OCI-LY3 (cell line): ENCODE data around the gene WDR18.

ENCODE experiments used
- H2AFZ ChIP-seq: fragments of 200-600, 300-600 bp; shearing (Covaris generic); 2 replicates; pipeline ENCODE4 v1.6.0; 2014; ENCODE audit warnings: antibody characterized with exemption, low read depth, low read length
- H3K27ac ChIP-seq: fragments of 200-600, 300-600 bp; sonication (generic); 2 replicates; pipeline ENCODE4 v1.5.1; 2014; ENCODE audit warnings: mild to moderate bottlenecking, low read length, moderate library complexity, mixed read lengths
- H3K27me3 ChIP-seq: fragments of 200-600, 300-600 bp; sonication (generic); 2 replicates; pipeline ENCODE4 v1.6.1; 2014; ENCODE audit warnings: low read depth, low read length, mixed read lengths
- H3K36me3 ChIP-seq: fragments of 200-600, 300-600 bp; sonication (generic); replicated peaks from 2 replicates; pipeline ENCODE3; 2014; ENCODE audit warnings: low read depth, low read length, mixed read lengths
- H3K4me1 ChIP-seq: fragments of 300-600, 200-600 bp; sonication (generic); 2 replicates; pipeline ENCODE4 v1.6.1; 2014; ENCODE audit warnings: low read length, mixed read lengths
- H3K4me2 ChIP-seq: fragments of 200-600, 300-600 bp; sonication (generic); 2 replicates; pipeline ENCODE4 v1.6.1; 2014; ENCODE audit warnings: low read length, mixed read lengths
- H3K4me3 ChIP-seq: fragments of 300-600, 200-600 bp; sonication (generic); 2 replicates; pipeline ENCODE4 v1.5.1; 2014; ENCODE audit warnings: antibody characterized with exemption, mild to moderate bottlenecking, low read length, moderate library complexity
- H3K79me2 ChIP-seq: fragments of 300-600, 200-600 bp; shearing (Covaris generic); 2 replicates; pipeline ENCODE4 v1.6.1; 2014; ENCODE audit warnings: mild to moderate bottlenecking, low read length, mixed read lengths
- H3K9ac ChIP-seq: fragments of 300-600, 200-600 bp; shearing (Covaris generic); 2 replicates; pipeline ENCODE4 v1.6.0; 2014; ENCODE audit warnings: mild to moderate bottlenecking, low read length, moderate library complexity
- H3K9me3 ChIP-seq: fragments of 200-600, 300-600 bp; shearing (Covaris generic); 2 replicates; pipeline ENCODE4 v1.6.1; 2014; ENCODE audit warnings: low read length, mixed read lengths; ENCODE audit not compliant: insufficient read depth
- H4K20me1 ChIP-seq: fragments of 200-600, 300-600 bp; sonication (generic); 2 replicates; pipeline ENCODE4 v1.6.1; 2016; ENCODE audit warnings: low read length, mixed read lengths; ENCODE audit not compliant: insufficient read depth
- EZH2phosphoT487 ChIP-seq: fragments of 200-600 bp; shearing (Covaris generic); IDR thresholded peaks from 2 replicates; pipeline ENCODE4 v1.6.1; 2018; ENCODE audit warnings: antibody characterized with exemption, mixed run types, low read depth
- TF ChIP-seq, protein P1 (sequence below): fragments of 200-600, 300-600 bp; sonication (generic); IDR thresholded peaks from 2 replicates; pipeline ENCODE4 v1.5.1; 2014; ENCODE audit warnings: antibody characterized with exemption, low read length, low read depth

The WDR18 gene

DNA sequence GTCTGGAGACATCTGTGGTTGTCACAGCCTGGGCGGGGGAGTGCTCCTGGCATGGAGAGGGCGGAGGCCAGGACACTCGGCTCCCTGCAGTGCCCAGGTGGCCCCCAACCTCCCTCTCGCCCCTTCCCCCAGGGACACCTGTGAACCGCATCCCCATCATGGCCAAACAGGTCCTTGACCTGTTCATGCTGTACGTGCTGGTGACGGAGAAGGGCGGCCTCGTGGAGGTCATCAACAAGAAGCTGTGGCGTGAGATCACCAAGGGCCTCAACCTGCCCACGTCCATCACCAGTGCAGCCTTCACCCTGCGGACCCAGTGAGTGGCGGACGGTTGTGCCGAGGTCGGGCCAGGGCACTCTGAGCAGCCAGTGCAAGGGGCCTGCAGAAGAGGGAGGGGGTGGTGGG lies 20.0 kb upstream of the WDR18 start:
- Histone ChIP-seq H3K4me1 (no peaks in the 10 kb centered on the region), H3K36me3 (peaks cover 75% of the 10 kb centered on the region), H3K4me2 (no peak overlapping the region), H3K27ac (no peak overlapping the region), H3K9ac (no peak overlapping the region), H3K79me2 (peaks cover 8% of the 10 kb centered on the region; the same call in 1 of the 2 replicates), H3K27me3 (no peaks in the 10 kb centered on the region), H2AFZ (no peak overlapping the region), H3K4me3 (no peak overlapping the region), H4K20me1 (peaks cover 11% of the 10 kb centered on the region; the same call in 1 of the 2 replicates), H3K9me3 (no peaks in the 10 kb centered on the region)
- TF ChIP-seq EZH2phosphoT487, result no peak
- TF ChIP-seq, protein P1, sequence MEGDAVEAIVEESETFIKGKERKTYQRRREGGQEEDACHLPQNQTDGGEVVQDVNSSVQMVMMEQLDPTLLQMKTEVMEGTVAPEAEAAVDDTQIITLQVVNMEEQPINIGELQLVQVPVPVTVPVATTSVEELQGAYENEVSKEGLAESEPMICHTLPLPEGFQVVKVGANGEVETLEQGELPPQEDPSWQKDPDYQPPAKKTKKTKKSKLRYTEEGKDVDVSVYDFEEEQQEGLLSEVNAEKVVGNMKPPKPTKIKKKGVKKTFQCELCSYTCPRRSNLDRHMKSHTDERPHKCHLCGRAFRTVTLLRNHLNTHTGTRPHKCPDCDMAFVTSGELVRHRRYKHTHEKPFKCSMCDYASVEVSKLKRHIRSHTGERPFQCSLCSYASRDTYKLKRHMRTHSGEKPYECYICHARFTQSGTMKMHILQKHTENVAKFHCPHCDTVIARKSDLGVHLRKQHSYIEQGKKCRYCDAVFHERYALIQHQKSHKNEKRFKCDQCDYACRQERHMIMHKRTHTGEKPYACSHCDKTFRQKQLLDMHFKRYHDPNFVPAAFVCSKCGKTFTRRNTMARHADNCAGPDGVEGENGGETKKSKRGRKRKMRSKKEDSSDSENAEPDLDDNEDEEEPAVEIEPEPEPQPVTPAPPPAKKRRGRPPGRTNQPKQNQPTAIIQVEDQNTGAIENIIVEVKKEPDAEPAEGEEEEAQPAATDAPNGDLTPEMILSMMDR, result no peak

DNA sequence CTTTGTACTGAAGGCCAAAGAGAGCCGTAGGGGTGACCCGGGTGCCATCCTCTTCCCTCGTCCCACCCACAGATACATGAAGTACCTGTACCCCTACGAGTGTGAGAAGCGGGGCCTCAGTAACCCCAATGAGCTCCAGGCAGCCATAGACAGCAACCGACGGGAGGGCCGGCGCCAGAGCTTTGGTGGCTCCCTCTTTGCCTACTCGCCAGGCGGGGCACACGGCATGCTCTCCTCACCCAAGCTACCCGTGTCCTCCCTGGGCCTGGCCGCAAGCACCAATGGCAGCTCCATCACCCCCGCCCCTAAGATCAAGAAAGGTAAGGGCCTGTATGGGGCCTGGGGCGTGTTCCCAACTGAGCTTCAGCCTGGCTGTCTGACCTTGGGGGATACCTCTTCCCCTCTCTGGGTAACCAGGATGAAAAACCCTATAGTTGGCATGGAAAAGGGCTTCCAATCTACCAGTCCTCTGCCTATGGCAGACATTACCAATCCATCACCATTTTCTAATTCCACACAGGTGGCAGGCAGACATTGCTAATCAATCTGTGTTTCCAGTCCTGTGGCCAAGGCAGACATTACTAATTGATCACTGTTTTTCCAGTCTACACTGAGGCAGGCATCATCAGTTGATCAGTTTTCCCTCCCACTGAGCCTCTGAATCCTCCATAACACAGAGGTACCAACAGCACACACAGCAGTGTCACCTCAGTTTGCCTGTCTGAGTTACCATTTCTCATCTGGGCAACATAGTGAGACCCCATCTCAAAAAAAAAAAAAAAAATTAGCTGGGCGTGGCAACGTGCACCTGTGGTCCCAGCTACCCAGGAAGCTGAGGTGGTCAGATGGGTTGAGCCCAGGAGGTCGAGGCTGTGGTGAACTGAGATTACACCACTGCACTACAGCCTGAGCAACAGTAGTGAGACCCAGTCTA lies 19.1 kb upstream of the WDR18 start:
- H3K27me3 ChIP-seq, result no peaks in the 10 kb centered on the region
- no peak overlapping the region for H3K9ac ChIP-seq
- no peaks in the 10 kb centered on the region for H3K79me2 ChIP-seq
- peaks cover 2% of the 10 kb centered on the region; the same call in 1 of the 2 replicates for H4K20me1 ChIP-seq
- H3K4me1 ChIP-seq, result no peaks in the 10 kb centered on the region
- no peak overlapping the region for H2AFZ ChIP-seq
- TF ChIP-seq, protein P1, result no peak
- TF ChIP-seq EZH2phosphoT487, result no peak
- H3K9me3 ChIP-seq, result no peaks in the 10 kb centered on the region
- H3K4me3 ChIP-seq, result no peak overlapping the region
- no peak overlapping the region for H3K4me2 ChIP-seq
- H3K27ac ChIP-seq, result no peak overlapping the region
- H3K36me3 ChIP-seq, result peaks cover 73% of the 10 kb centered on the region

DNA sequence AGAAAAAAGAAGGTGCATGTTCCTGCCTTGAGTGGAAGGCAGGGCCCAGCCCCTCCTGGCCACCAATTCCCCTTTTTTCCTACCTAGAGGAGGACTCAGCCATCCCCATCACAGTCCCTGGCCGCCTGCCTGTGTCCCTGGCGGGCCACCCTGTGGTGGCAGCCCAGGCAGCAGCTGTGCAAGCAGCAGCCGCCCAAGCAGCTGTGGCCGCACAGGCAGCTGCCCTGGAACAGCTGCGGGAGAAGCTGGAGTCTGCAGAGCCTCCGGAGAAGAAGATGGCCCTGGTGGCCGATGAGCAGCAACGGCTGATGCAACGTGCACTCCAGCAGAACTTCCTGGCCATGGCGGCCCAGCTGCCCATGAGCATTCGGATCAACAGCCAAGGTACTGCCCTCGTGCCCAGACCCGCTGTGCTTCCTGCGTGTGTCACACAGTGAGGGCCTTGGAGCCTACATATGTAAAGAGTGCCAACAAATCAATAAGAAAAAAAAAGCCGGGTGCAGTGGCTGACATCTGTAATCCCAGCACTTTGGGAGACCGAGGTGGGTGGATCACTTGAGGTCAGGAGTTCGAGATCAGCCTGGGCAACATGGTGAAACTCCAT lies 17.6 kb upstream of the WDR18 start:
- Histone ChIP-seq H2AFZ (no peak overlapping the region), H3K4me1 (no peaks in the 10 kb centered on the region), H3K9ac (no peak overlapping the region), H3K36me3 (peaks cover 74% of the 10 kb centered on the region), H3K4me2 (no peak overlapping the region), H3K9me3 (peaks cover 5% of the 10 kb centered on the region; the same call in 1 of the 2 replicates), H4K20me1 (no peaks in the 10 kb centered on the region), H3K27me3 (no peaks in the 10 kb centered on the region), H3K79me2 (no peaks in the 10 kb centered on the region), H3K4me3 (no peak overlapping the region), H3K27ac (no peak overlapping the region)
- TF ChIP-seq, protein P1, result no peak
- TF ChIP-seq EZH2phosphoT487, result no peak

DNA sequence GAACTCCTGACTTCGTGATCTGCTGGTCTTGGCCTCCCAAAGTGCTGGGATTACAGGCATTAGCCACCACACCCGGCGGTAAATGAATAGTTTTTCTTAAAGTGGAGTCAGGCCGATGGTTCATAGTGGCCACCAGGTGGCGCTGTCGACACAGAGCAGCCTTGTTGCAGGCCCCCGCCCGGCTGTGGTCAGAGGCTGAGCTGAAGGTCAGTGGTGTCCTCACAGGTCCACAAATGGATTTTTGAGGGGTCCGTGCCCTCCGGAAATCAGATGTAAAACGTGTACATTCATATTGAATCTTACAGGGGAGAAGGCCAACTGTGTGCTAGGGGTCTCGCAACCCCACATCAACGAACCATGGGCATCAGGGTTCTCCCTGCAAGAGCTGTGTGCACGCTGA lies 13.4 kb upstream of the WDR18 start:
- H3K4me1 ChIP-seq, result no peaks in the 10 kb centered on the region
- H3K27ac ChIP-seq, result no peak overlapping the region
- H3K4me3 ChIP-seq, result no peak overlapping the region
- no peaks in the 10 kb centered on the region for H4K20me1 ChIP-seq
- H3K9me3 ChIP-seq, result peaks cover 5% of the 10 kb centered on the region; the same call in 1 of the 2 replicates
- no peaks in the 10 kb centered on the region for H3K27me3 ChIP-seq
- H2AFZ ChIP-seq, result no peak overlapping the region
- no peak overlapping the region for H3K4me2 ChIP-seq
- TF ChIP-seq, protein P1, result peak; percentile 61
- TF ChIP-seq EZH2phosphoT487, result no peak
- H3K9ac ChIP-seq, result no peak overlapping the region
- no peaks in the 10 kb centered on the region for H3K79me2 ChIP-seq
- peaks cover 44% of the 10 kb centered on the region for H3K36me3 ChIP-seq
